H1 (cell line): ENCODE data around the gene SMC2. TPM values are rescaled to one million over a fixed set of nuclear protein-coding genes. Genes with fewer than 3 reads are reported as not detected.

Source experiments
- CTCF ChIA-PET: fragments of 300-600 bp; sonication (Branson Sonifier 250); formaldehyde crosslinking; loops from one replicate; lab custom pipeline; 2021; ENCODE audit not compliant: partially characterized antibody; lab: Charles Lee
- POLR2A ChIA-PET: fragments of 300-600 bp; sonication (Branson Sonifier 250); formaldehyde crosslinking; loops from one replicate; lab custom pipeline; 2021; ENCODE audit warnings: inconsistent platforms; ENCODE audit not compliant: partially characterized antibody; lab: Charles Lee
- DNase-seq, 2 experiments: peaks; one replicate each; pipeline versions ENCODE4 v3.0.0 to v3.0.0-alpha.2; 2010 to 2022; ENCODE audit warnings: low spot score in 2 of 2, low read depth in 1 of 2, mixed read lengths in 1 of 2
- FAIRE-seq: peaks from 2 replicates; lab custom pipeline; 2011; peaks lifted over from hg19 to GRCh38; lab: Jason Lieb, UNC
- H2AFZ ChIP-seq: 2 replicates; pipeline ENCODE4 v1.8.1; 2012; ENCODE audit warnings: low read length, inconsistent platforms
- H2AK5ac ChIP-seq: 2 replicates; pipeline ENCODE4 v1.6.1; 2013; ENCODE audit warnings: low read depth, low read length
- H2BK120ac ChIP-seq: replicated peaks from 2 replicates; pipeline ENCODE3; 2013; ENCODE audit warnings: low read depth, low read length, inconsistent platforms
- H2BK12ac ChIP-seq: 2 replicates; pipeline ENCODE4 v1.6.1; 2013; ENCODE audit warnings: low read depth, low read length
- H2BK15ac ChIP-seq: 2 replicates; pipeline ENCODE4 v1.6.1; 2013; ENCODE audit warnings: low read length
- H2BK20ac ChIP-seq: 2 replicates; pipeline ENCODE4 v1.6.1; 2013; ENCODE audit warnings: low read length
- H2BK5ac ChIP-seq: 2 replicates; pipeline ENCODE4 v1.6.1; 2013; ENCODE audit warnings: low read depth, low read length
- H3K14ac ChIP-seq: 2 replicates; pipeline ENCODE4 v1.6.1; 2013; ENCODE audit warnings: inconsistent platforms; ENCODE audit not compliant: insufficient read length
- H3K18ac ChIP-seq: 2 replicates; pipeline ENCODE4 v1.6.1; 2013; ENCODE audit warnings: low read length; ENCODE audit errors: extremely low read depth
- H3K23ac ChIP-seq: 2 replicates; pipeline ENCODE4 v1.6.1; 2013; ENCODE audit warnings: inconsistent platforms; ENCODE audit not compliant: insufficient read length
- H3K23me2 ChIP-seq: 2 replicates; pipeline ENCODE4 v1.6.1; 2013; ENCODE audit warnings: low read depth, low read length
- H3K27ac ChIP-seq: 2 replicates; pipeline ENCODE4 v1.6.1; 2011; ENCODE audit warnings: low read depth, low read length, inconsistent platforms
- H3K27me3 ChIP-seq, 4 experiments: replicated peaks in 1 of 4; 1 replicate in 1 of 4; 2 replicates in 3 of 4; pipeline versions ENCODE4 v1.6.1 to v1.8.1; 2011 to 2013; ENCODE audit warnings: low read length in 3 of 4, mild to moderate bottlenecking in 3 of 4, inconsistent platforms in 2 of 4, mixed read lengths in 2 of 4, moderate library complexity in 1 of 4; ENCODE audit not compliant: control insufficient read depth in 3 of 4, insufficient read depth in 3 of 4; ENCODE audit errors: extremely low read depth in 1 of 4
- H3K36me3 ChIP-seq, 4 experiments: 2 replicates each; pipeline versions ENCODE4 v1.6.1 to v1.8.1; 2011 to 2013; ENCODE audit warnings: mild to moderate bottlenecking in 4 of 4, low read length in 3 of 4, moderate library complexity in 2 of 4, control low read depth in 1 of 4, inconsistent platforms in 1 of 4; ENCODE audit not compliant: insufficient read depth in 4 of 4, control insufficient read depth in 2 of 4
- H3K4ac ChIP-seq: replicated peaks from 2 replicates; pipeline ENCODE3; 2013; ENCODE audit warnings: low read length, low read depth, mixed read lengths, inconsistent platforms; ENCODE audit not compliant: insufficient read length
- H3K4me1 ChIP-seq, 4 experiments: replicated peaks in 1 of 4; 1 replicate in 1 of 4; 2 replicates in 3 of 4; pipeline versions ENCODE4 v1.6.1 to v1.8.1; 2011 to 2013; ENCODE audit warnings: low read length in 3 of 4, inconsistent platforms in 2 of 4, mixed read lengths in 1 of 4; ENCODE audit not compliant: insufficient read depth in 4 of 4, control insufficient read depth in 3 of 4
- H3K4me2 ChIP-seq, 2 experiments: 2 replicates each; pipeline versions ENCODE4 v1.6.1 to v1.8.1; 2011 to 2013; ENCODE audit warnings: low read depth in 2 of 2, low read length in 2 of 2, control low read depth in 1 of 2, inconsistent platforms in 1 of 2, mild to moderate bottlenecking in 1 of 2; ENCODE audit not compliant: insufficient read depth in 1 of 2
- H3K4me3 ChIP-seq, 4 experiments: fragments of 200-600, 300-600 bp in 1 of 4; sonication (generic), shearing (Covaris generic), sonication (Bioruptor Twin) in 1 of 4; 2 replicates each; pipeline versions ENCODE4 v1.5.1 to v1.8.1; 2011 to 2016; ENCODE audit warnings: low read length in 4 of 4, low read depth in 3 of 4, control low read depth in 2 of 4, inconsistent platforms in 2 of 4, mild to moderate bottlenecking in 2 of 4, mixed read lengths in 1 of 4, moderate library complexity in 1 of 4; ENCODE audit not compliant: insufficient read depth in 2 of 4; ENCODE audit errors: extremely low read depth in 1 of 4
- H3K56ac ChIP-seq: replicated peaks from 2 replicates; pipeline ENCODE3; 2013; ENCODE audit warnings: low read depth, mild to moderate bottlenecking, mixed read lengths, low read length, inconsistent platforms; ENCODE audit not compliant: insufficient read length
- H3K79me1 ChIP-seq: 2 replicates; pipeline ENCODE4 v1.6.1; 2013; ENCODE audit warnings: low read depth, low read length, control low read depth
- H3K79me2 ChIP-seq, 2 experiments: 2 replicates each; pipeline versions ENCODE4 v1.6.1 to v1.8.1; 2012 to 2013; ENCODE audit warnings: low read length in 2 of 2, mild to moderate bottlenecking in 2 of 2, inconsistent platforms in 1 of 2; ENCODE audit not compliant: insufficient read depth in 2 of 2, control insufficient read depth in 1 of 2
- H3K9ac ChIP-seq, 4 experiments: replicated peaks in 1 of 4; 1 replicate in 1 of 4; 2 replicates in 3 of 4; pipeline versions ENCODE4 v1.6.1 to v1.8.1; 2011 to 2013; ENCODE audit warnings: low read depth in 3 of 4, low read length in 3 of 4, control low read depth in 2 of 4, mild to moderate bottlenecking in 2 of 4, moderate library complexity in 2 of 4, inconsistent platforms in 1 of 4; ENCODE audit errors: extremely low read depth in 1 of 4
- H3K9me3 ChIP-seq, 2 experiments: 2 replicates each; pipeline versions ENCODE4 v1.6.1 to v1.8.1; 2012 to 2013; ENCODE audit warnings: mild to moderate bottlenecking in 2 of 2, moderate library complexity in 2 of 2, control low read depth in 1 of 2, inconsistent platforms in 1 of 2, low read depth in 1 of 2, low read length in 1 of 2, mixed read lengths in 1 of 2; ENCODE audit not compliant: insufficient read depth in 2 of 2
- H4K20me1 ChIP-seq, 2 experiments: replicated peaks in 1 of 2; 2 replicates each; pipeline versions ENCODE3 to v1.8.1; 2011 to 2013; ENCODE audit warnings: inconsistent platforms in 2 of 2, low read length in 2 of 2, mild to moderate bottlenecking in 1 of 2; ENCODE audit not compliant: insufficient read depth in 2 of 2, control insufficient read depth in 1 of 2
- H4K5ac ChIP-seq: 2 replicates; pipeline ENCODE4 v1.6.1; 2013; ENCODE audit warnings: low read length, low read depth, mixed read lengths, inconsistent platforms; ENCODE audit not compliant: insufficient read length
- H4K8ac ChIP-seq: 2 replicates; pipeline ENCODE4 v1.8.0; 2013; ENCODE audit warnings: mild to moderate bottlenecking, moderate library complexity, low read length, inconsistent platforms; ENCODE audit not compliant: insufficient read depth; ENCODE audit errors: extremely low read depth
- H4K91ac ChIP-seq: replicated peaks from 2 replicates; pipeline ENCODE3; 2013; ENCODE audit warnings: low read length, mixed read lengths, inconsistent platforms; ENCODE audit not compliant: insufficient read length
- ASH2L ChIP-seq: fragments of 200-600, 300-600 bp; sonication (generic); IDR thresholded peaks from one replicate; pipeline ENCODE4 v1.7.1; 2017; ENCODE audit warnings: low read length
- ATF2 ChIP-seq: IDR thresholded peaks from 2 replicates; pipeline ENCODE4 v1.6.1; 2012; ENCODE audit warnings: low read length, inconsistent platforms
- CBX5 ChIP-seq: fragments of 300-800, 300-1000 bp; sonication (generic); IDR thresholded peaks from 2 replicates; pipeline ENCODE4 v1.7.1; 2016; ENCODE audit warnings: antibody characterized with exemption, low read length, low read depth
- EGR1 ChIP-seq: IDR thresholded peaks from 2 replicates; pipeline ENCODE4 v1.6.1; 2011; ENCODE audit warnings: low read depth, low read length, borderline replicate concordance
- EP300 ChIP-seq, 2 experiments: IDR thresholded peaks; 1 replicate in 1 of 2; 2 replicates in 1 of 2; pipeline ENCODE4 v1.6.1; 2011 to 2012; ENCODE audit warnings: low read depth in 2 of 2, low read length in 2 of 2, mild to moderate bottlenecking in 2 of 2, borderline replicate concordance in 1 of 2, inconsistent platforms in 1 of 2, moderate library complexity in 1 of 2
- HDAC6 ChIP-seq: IDR thresholded peaks from one replicate; pipeline ENCODE4 v1.7.1; 2012; ENCODE audit warnings: low read depth, mild to moderate bottlenecking, inconsistent platforms, low read length, moderate library complexity
- NANOG ChIP-seq: IDR thresholded peaks from 2 replicates; pipeline ENCODE4 v1.6.1; 2011; ENCODE audit warnings: low read length, low read depth, mild to moderate bottlenecking, inconsistent platforms; ENCODE audit not compliant: insufficient read depth, poor library complexity, severe bottlenecking
- RAD21 ChIP-seq, 2 experiments: IDR thresholded peaks in 1 of 2; conservative IDR thresholded peaks in 1 of 2; 2 replicates each; pipeline ENCODE4 v1.6.1; 2011; ENCODE audit warnings: low read depth in 2 of 2, low read length in 2 of 2, improper control_type of control experiment in 1 of 2, inconsistent platforms in 1 of 2, mild to moderate bottlenecking in 1 of 2, moderate library complexity in 1 of 2
- SIX5 ChIP-seq: IDR thresholded peaks from 2 replicates; pipeline ENCODE4 v1.6.1; 2011; ENCODE audit warnings: mild to moderate bottlenecking, low read depth, low read length
- USF2 ChIP-seq: IDR thresholded peaks from 2 replicates; pipeline ENCODE4 v1.6.1; 2011; ENCODE audit warnings: low read length, improper control_type of control experiment
- YY1 ChIP-seq: IDR thresholded peaks from 2 replicates; pipeline ENCODE4 v1.6.1; 2011; ENCODE audit warnings: low read depth, mild to moderate bottlenecking, low read length
- WGBS, 2 experiments: shearing (Covaris generic) in 1 of 2; methylation state at CpG; one replicate each; pipeline versions ENCODE4 v1.1.6 to v1.1.7; 2013 to 2015; ENCODE audit warnings: low lambda C conversion rate in 2 of 2, mixed read lengths in 2 of 2, inconsistent platforms in 1 of 2, low coverage in 1 of 2, missing lambda C conversion rate in 1 of 2; ENCODE audit not compliant: insufficient replicate concordance in 2 of 2, insufficient coverage in 1 of 2, insufficient read length in 1 of 2; ENCODE audit errors: extremely low coverage in 1 of 2, missing lambda C conversion rate in 1 of 2; 5-methylcytosine and 5-hydroxymethylcytosine counted together
- polyA plus RNA-seq, 7 experiments: library from polyadenylated mRNA; depleted of rRNA in 3 of 7; stranded (reverse) in 5 of 7; unstranded in 2 of 7; fragments of >200 nt in 5 of 7; fragments of 200-250 nt in 2 of 7; gene quantifications; 1 replicate in 5 of 7; 2 replicates in 1 of 7; 4 replicates in 1 of 7; pipeline versions ENCODE4 v1.2.1 to v1.2.3, GENCODE V29; 2011 to 2013; ENCODE audit warnings: missing spikeins in 2 of 7, mixed read lengths in 2 of 7
- total RNA-seq: library from RNA; stranded (reverse); fragmentation: NEBNext Ultra II Directional; extraction: Animal tissue kit (Norgen Biotek cat#: 25700); gene quantifications from 2 replicates; pipeline ENCODE4 v1.2.1, GENCODE V29; 2021

The SMC2 gene
- total and polyA plus RNA-seq, 2 of the 8 experiments (the other 6 are each of a cell fraction or from before 2014, with no cell fraction given), result 7.5 to 39.8 TPM

GRCh38 chr9:104108315-104108714, 14.2 kb downstream of the SMC2 start:
- Histone ChIP-seq H4K20me1 (no peaks in the 10 kb centered on the region), H3K27ac (no peak overlapping the region), H2AK5ac (no peak overlapping the region), H3K4me3 (no peak overlapping the region), H3K79me2 (no peaks in the 10 kb centered on the region), H3K36me3 (peaks cover 8 to 64% (median 47%) of the 10 kb centered on the region in 4 experiments; a peak in 7 of 8 replicates), H4K5ac (no peak overlapping the region), H2AFZ (no peak overlapping the region), H4K8ac (no peak overlapping the region), H3K4ac (no peak overlapping the region), H3K23ac (no peak overlapping the region), H3K56ac (no peak overlapping the region), H3K4me1 (no peaks in the 10 kb centered on the region), H3K79me1 (no peaks in the 10 kb centered on the region; the same call in 1 of the 2 replicates), H3K27me3 (no peaks in the 10 kb centered on the region), H3K9ac (no peak overlapping the region), H3K23me2 (no peaks in the 10 kb centered on the region), H2BK12ac (no peak overlapping the region), H2BK20ac (no peak overlapping the region), H4K91ac (no peak overlapping the region), H3K18ac (no peak overlapping the region), H3K4me2 (no peak overlapping the region), H2BK15ac (no peak overlapping the region), H3K14ac (no peak overlapping the region), H3K9me3 (no peaks in the 10 kb centered on the region), H2BK120ac (no peak overlapping the region), H2BK5ac (no peak overlapping the region)
- WGBS, 2 experiments, result 95% methylated on average over 4 of the region's 4 CpGs; no CpG with 5 or more reads in 1 of the 2 experiments
- ChIA-PET POLR2A (no interaction called here), CTCF (no interaction called here)
- DNase-seq (no peak), FAIRE-seq (no peak)
- no peak for TF ChIP-seq EP300 (IDR thresholded peaks at IDR 0.05; ENCODE audit: borderline replicate concordance in 1 of 2, low read depth in 2 of 2, low read length in 2 of 2)
- no peak for TF ChIP-seq ATF2
- no peak for TF ChIP-seq ASH2L
- no peak for TF ChIP-seq YY1
- no peak for TF ChIP-seq SIX5
- no peak for TF ChIP-seq HDAC6
- TF ChIP-seq NANOG, result no peak
- TF ChIP-seq EGR1, result no peak
- TF ChIP-seq RAD21 (IDR thresholded peaks at IDR 0.05 in 1 of 2, conservative IDR thresholded peaks at IDR 0.05 in 1 of 2; ENCODE audit: low read depth in 2 of 2, low read length in 2 of 2), result no peak
- no peak for TF ChIP-seq CBX5
- TF ChIP-seq USF2, result no peak
